ENCODE results near the gene USP33.
"Not testable (repeated sequence)": the region's sequence is repeated elsewhere in the genome, so short reads cannot be mapped to it uniquely, and the experiment has no call there.

The USP33 gene

GRCh38 chr1:77744576-77744975 is 15.1 kb downstream of the USP33 start:
- intact Hi-C loops (cut with DNase I), result no loop called here
- no peak for DNase-seq

GRCh38 chr1:77742011-77742555 is 17.6 kb downstream of the USP33 start:
- intact Hi-C loops (cut with DNase I), result no loop called here

GRCh38 chr1:77741316-77741715 is 18.3 kb downstream of the USP33 start:
- intact Hi-C loops (cut with DNase I), result no loop called here
- DNase-seq, result no peak

More at GRCh38 chr1:77742011-77742555, 17.6 kb downstream of the USP33 start:
- no peak for DNase-seq

GRCh38 chr1:77739235-77739634 is 20.4 kb downstream of the USP33 start:
- intact Hi-C loops (cut with DNase I), result no loop called here
- DNase-seq, result no peak

- intact Hi-C loops (cut with DNase I), result no loop called here
- DNase-seq, result no peak
Observed at GRCh38 chr1:77732090-77732489, 27.6 kb downstream of the USP33 start.

- no peak for DNase-seq
- intact Hi-C loops (cut with DNase I), result no loop called here
Observed at GRCh38 chr1:77725706-77726105, 33.9 kb downstream of the USP33 start.

- intact Hi-C loops (cut with DNase I), result no loop called here
- DNase-seq, result no peak
Observed at GRCh38 chr1:77718181-77718580, 41.5 kb downstream of the USP33 start.

GRCh38 chr1:77716065-77716464 is 43.6 kb downstream of the USP33 start:
- intact Hi-C loops (cut with DNase I), result no loop called here

GRCh38 chr1:77709727-77710126 is 49.9 kb downstream of the USP33 start:
- intact Hi-C loops (cut with DNase I), result no loop called here

More at GRCh38 chr1:77716065-77716464, 43.6 kb downstream of the USP33 start:
- no peak for DNase-seq

GRCh38 chr1:77706321-77706720 is 53.3 kb downstream of the USP33 start:
- intact Hi-C loops (cut with DNase I), result no loop called here

More at GRCh38 chr1:77709727-77710126, 49.9 kb downstream of the USP33 start:
- DNase-seq, result no peak

GRCh38 chr1:77704736-77705135 is 54.9 kb downstream of the USP33 start:
- intact Hi-C loops (cut with DNase I), result no loop called here

More at GRCh38 chr1:77706321-77706720, 53.3 kb downstream of the USP33 start:
- no peak for DNase-seq

GRCh38 chr1:77699673-77700072 is 60.0 kb downstream of the USP33 start:
- DNase-seq; intact Hi-C loops (cut with DNase I): not testable (repeated sequence)

More at GRCh38 chr1:77704736-77705135, 54.9 kb downstream of the USP33 start:
- DNase-seq, result no peak

- no peak for DNase-seq
- intact Hi-C loops (cut with DNase I), result no loop called here
Observed at GRCh38 chr1:77697441-77697840, 62.2 kb downstream of the USP33 start.

GRCh38 chr1:77688939-77689338 is 70.7 kb downstream of the USP33 start:
- intact Hi-C loops (cut with DNase I), result no loop called here
- DNase-seq, result no peak

GRCh38 chr1:77687519-77687906 is 72.1 kb downstream of the USP33 start:
- intact Hi-C loops (cut with DNase I), result no loop called here
- DNase-seq, result peak in 2 of 42 donors; percentile 14 to 44

GRCh38 chr1:77686796-77687518 is 72.7 kb downstream of the USP33 start:
- intact Hi-C loops (cut with DNase I), result no loop called here
- DNase-seq, result no peak

- DNase-seq, result peak; percentile 76 to 98 (median 93)
Observed at GRCh38 chr1:77683160-77684148, 76.2 kb downstream of the USP33 start.

GRCh38 chr1:77682460-77683159 is 77.0 kb downstream of the USP33 start, which contains the start of gene ZZZ3:
ZZZ3 (minus strand) TSS chr1:77682658; CDS start chr1:77633354, 49,304 bp downstream.
- peak; percentile 81 to 95 (median 90) for DNase-seq
- intact Hi-C loops (cut with DNase I), result loop anchor here (5.0 kb wide), 4 partner anchors 145 to 535 kb away; partner anchors contain the start of genes AK5 and PIGK

More at GRCh38 chr1:77683160-77684148, 76.2 kb downstream of the USP33 start:
- intact Hi-C loops (cut with DNase I), result loop anchor here (5.0 kb wide), 4 partner anchors 146 to 536 kb away; partner anchors contain the start of genes AK5 and PIGK

All from head of caudate nucleus (tissue), 42 donors.